HG03469 (cell line): ENCODE data around the gene CHAF1B.
"Not testable (repeated sequence)": the region's sequence is repeated elsewhere in the genome, so short reads cannot be mapped to it uniquely, and the experiment has no call there.

ENCODE experiments used
- ATAC-seq: cut with Tn5 transposase; IDR thresholded peaks from one replicate; pipeline ENCODE4 v1.9.1; 2021; ENCODE audit warnings: mild to moderate bottlenecking, moderate library complexity, moderate number of reproducible peaks; ENCODE audit not compliant: unreplicated experiment

Gene CHAF1B

GRCh38 chr21:36388096-36388495, 2.9 kb downstream of the CHAF1B start:
- no peak for ATAC-seq

GRCh38 chr21:36388835-36389234, 3.6 kb downstream of the CHAF1B start:
- no peak for ATAC-seq

GRCh38 chr21:36391649-36392048, 6.5 kb downstream of the CHAF1B start:
- ATAC-seq: not testable (repeated sequence)

GRCh38 chr21:36395353-36396111, 10.3 kb downstream of the CHAF1B start:
- ATAC-seq: no peak

- no peak for ATAC-seq
Observed at GRCh38 chr21:36396325-36396724, 11.1 kb downstream of the CHAF1B start.

GRCh38 chr21:36396971-36397370, 11.8 kb downstream of the CHAF1B start:
- ATAC-seq: no peak

GRCh38 chr21:36397606-36398005, 12.4 kb downstream of the CHAF1B start:
- no peak for ATAC-seq

GRCh38 chr21:36399736-36400135, 14.5 kb downstream of the CHAF1B start:
- ATAC-seq: not testable (repeated sequence)

- ATAC-seq: no peak
Observed at GRCh38 chr21:36400719-36401118, 15.5 kb downstream of the CHAF1B start.

- ATAC-seq: no peak
Observed at GRCh38 chr21:36402339-36402738, 17.1 kb downstream of the CHAF1B start.

- ATAC-seq: no peak
Observed at GRCh38 chr21:36403713-36404112, 18.5 kb downstream of the CHAF1B start.

GRCh38 chr21:36408568-36408967, 23.4 kb downstream of the CHAF1B start:
- no peak for ATAC-seq

- no peak for ATAC-seq
Observed at GRCh38 chr21:36411301-36411700, 26.1 kb downstream of the CHAF1B start.

- no peak for ATAC-seq
Observed at GRCh38 chr21:36412916-36413315, 27.7 kb downstream of the CHAF1B start.

- no peak for ATAC-seq
Observed at GRCh38 chr21:36415375-36415774, 30.2 kb downstream of the CHAF1B start.

GRCh38 chr21:36419241-36419640, 34.0 kb downstream of the CHAF1B start:
- ATAC-seq: no peak

GRCh38 chr21:36419996-36420395, 34.8 kb downstream of the CHAF1B start:
- ATAC-seq: no peak

- no peak for ATAC-seq
Observed at GRCh38 chr21:36420571-36421339, 35.6 kb downstream of the CHAF1B start.

- ATAC-seq: no peak
Observed at GRCh38 chr21:36422279-36423098, 37.3 kb downstream of the CHAF1B start.

- no peak for ATAC-seq
Observed at GRCh38 chr21:36423771-36424433, 38.7 kb downstream of the CHAF1B start.

- ATAC-seq: no peak
Observed at GRCh38 chr21:36424592-36424991, 39.4 kb downstream of the CHAF1B start.
